K562 (cell line): ENCODE measurements around the gene FIBP. TPM values are rescaled to one million over a fixed set of nuclear protein-coding genes. Genes with fewer than 3 reads are reported as not detected.

Source experiments
- ARNT ChIP-seq, 2 experiments: fragments of 450-650 bp; IDR thresholded peaks; 2 replicates each; pipeline ENCODE4 v1.6.1; 2016; ENCODE audit warnings: mild to moderate bottlenecking in 1 of 2
- ELF4 ChIP-seq: fragments of 450-650 bp; formaldehyde crosslinking; IDR thresholded peaks from 2 replicates; pipeline ENCODE4 v1.4.0; 2022; ENCODE audit warnings: missing genetic modification characterization
- HDAC1 ChIP-seq, 2 experiments: fragments of 450-650 bp; IDR thresholded peaks; 2 replicates each; pipeline ENCODE4 v1.6.1; 2016 to 2017; ENCODE audit warnings: inconsistent platforms in 1 of 2, mild to moderate bottlenecking in 1 of 2, moderate library complexity in 1 of 2
- MLLT1 ChIP-seq, 2 experiments: fragments of 450-650 bp; IDR thresholded peaks; 2 replicates each; pipeline ENCODE4 v1.6.1; 2016
- OTX1 ChIP-seq: fragments of 450-650 bp; formaldehyde crosslinking; IDR thresholded peaks from 2 replicates; pipeline ENCODE4 v1.4.0; 2022; ENCODE audit warnings: mild to moderate bottlenecking
- POLR2H ChIP-seq: IDR thresholded peaks from 2 replicates; pipeline ENCODE4 v1.6.1; 2016; ENCODE audit warnings: missing genetic modification characterization, low read depth, mild to moderate bottlenecking, control low read depth, missing compliant biosample characterization, moderate library complexity
- RBFOX2 ChIP-seq: fragments of 200-400 bp; formaldehyde crosslinking; IDR thresholded peaks from 2 replicates; pipeline ENCODE4 v1.6.1; 2017; ENCODE audit warnings: low read depth, mild to moderate bottlenecking, low read length, moderate library complexity
- SMARCA5 ChIP-seq: fragments of 450-650 bp; IDR thresholded peaks from 2 replicates; pipeline ENCODE4 v1.6.1; 2016
- TAF7 ChIP-seq: fragments of 450-650 bp; IDR thresholded peaks from 2 replicates; pipeline ENCODE4 v1.6.1; 2016; ENCODE audit warnings: missing genetic modification characterization, missing compliant biosample characterization
- polyA plus RNA-seq, 8 experiments: library from polyadenylated mRNA; depleted of rRNA in 4 of 8; stranded (reverse) in 5 of 8; unstranded in 3 of 8; fragments of >200 nt; fragmentation: Nextera tagmentation in 2 of 8; fragmentation: Illumina TruSeq in 1 of 8; extraction: Ambion mirVana in 2 of 8; extraction: Trizol in 1 of 8; gene quantifications; 2 replicates each; pipeline versions ENCODE4 v1.2.1 to v1.2.3, GENCODE V29; 2011 to 2014; ENCODE audit warnings: inconsistent platforms in 1 of 8, missing spikeins in 1 of 8
- total RNA-seq, 7 experiments: library from RNA; depleted of rRNA in 6 of 7; stranded (reverse); fragments of >200 nt in 6 of 7; fragmentation: Illumina TruSeq in 2 of 7; extraction: Trizol in 2 of 7; gene quantifications; 2 replicates each; pipeline versions ENCODE4 v1.2.1 to v1.2.3, GENCODE V29; 2011 to 2021; ENCODE audit warnings: low replicate concordance in 1 of 7
- TF ChIP-seq, protein P1 (sequence below): fragments of 250-450 bp; sonication (Bioruptor Pico); IDR thresholded peaks from 2 replicates; pipeline ENCODE4 v1.8.0; 2022; ENCODE audit warnings: inconsistent platforms, mild to moderate bottlenecking, moderate library complexity, borderline replicate concordance

FIBP gene
- total and polyA plus RNA-seq, 9 of the 15 experiments (the other 6 are each of a cell fraction or from before 2014, with no cell fraction given), result 41.2 to 79.2 (median 48.6) TPM

DNA sequence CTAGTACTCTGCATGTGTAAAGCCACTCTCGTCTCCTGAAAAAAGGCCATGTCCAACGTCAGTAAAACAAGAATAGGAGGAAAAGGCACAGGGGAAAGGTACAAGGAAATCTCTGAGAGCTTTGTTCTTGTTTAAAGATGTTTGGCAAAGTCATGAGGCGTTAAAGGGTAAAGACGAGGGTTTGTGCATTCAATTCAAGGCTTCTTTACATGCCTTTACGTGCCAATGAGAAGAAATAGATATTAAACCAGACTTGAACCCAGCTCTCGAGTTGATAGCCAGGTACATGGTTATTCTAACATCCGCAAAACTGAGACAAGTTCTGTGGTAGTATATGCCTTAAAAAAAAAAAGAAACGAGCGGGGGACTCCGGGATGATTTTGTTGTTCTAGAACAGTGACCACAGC is 29.6 kb downstream of the FIBP start (continued):
- TF ChIP-seq MLLT1 (IDR thresholded peaks at IDR 0.05) (peak; percentile 6 to 55; a peak in 1 of 4 replicates), OTX1 (peak; percentile 4; the same call in 1 of the 2 replicates), HDAC1 (IDR thresholded peaks at IDR 0.05) (peak in 1 of 2 experiments; percentile 45; a peak in 2 of 4 replicates), ELF4 (CRISPR knock-in tag) (0 out of 2 replicates have a peak, but pooled peaks have one; percentile 29), POLR2H (peak; percentile 68; the same call in 1 of the 2 replicates), RBFOX2 (no peak), ARNT (IDR thresholded peaks at IDR 0.05) (peak in 1 of 2 experiments; percentile 59; a peak in 1 of 4 replicates), SMARCA5 (0 out of 2 replicates have a peak, but pooled peaks have one; percentile 19), TAF7 (0 out of 2 replicates have a peak, but pooled peaks have one; percentile 67)
- TF ChIP-seq, protein P1, sequence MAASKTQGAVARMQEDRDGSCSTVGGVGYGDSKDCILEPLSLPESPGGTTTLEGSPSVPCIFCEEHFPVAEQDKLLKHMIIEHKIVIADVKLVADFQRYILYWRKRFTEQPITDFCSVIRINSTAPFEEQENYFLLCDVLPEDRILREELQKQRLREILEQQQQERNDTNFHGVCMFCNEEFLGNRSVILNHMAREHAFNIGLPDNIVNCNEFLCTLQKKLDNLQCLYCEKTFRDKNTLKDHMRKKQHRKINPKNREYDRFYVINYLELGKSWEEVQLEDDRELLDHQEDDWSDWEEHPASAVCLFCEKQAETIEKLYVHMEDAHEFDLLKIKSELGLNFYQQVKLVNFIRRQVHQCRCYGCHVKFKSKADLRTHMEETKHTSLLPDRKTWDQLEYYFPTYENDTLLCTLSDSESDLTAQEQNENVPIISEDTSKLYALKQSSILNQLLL (CRISPR knock-in tag), result no peak
